Left ventricle myocardium superior (tissue), 1 donor: ENCODE data around the gene PLEKHG4. TPM values are rescaled to one million over a fixed set of nuclear protein-coding genes. Genes with fewer than 3 reads are reported as not detected.

Source experiments
- ATAC-seq: fragments of 200-7000 bp; cut with Tn5 transposase; one replicate; pipeline ENCODE4 v1.9.1; 2020; ENCODE audit warnings: mild to moderate bottlenecking, moderate library complexity
- DNase-seq: peaks from one replicate; pipeline ENCODE4 v3.0.0-alpha.2; 2020
- intact Hi-C: fragments of 100-400 bp; cut with micrococcal nuclease; formaldehyde crosslinking; loops from one replicate; pipeline ENCODE4 v1.11.0; 2022
- total RNA-seq: library from RNA; stranded (reverse); fragmentation: NEBNext Ultra II Directional; extraction: Animal tissue kit (Norgen Biotek cat#: 25700); gene quantifications from one replicate; pipeline ENCODE4 v1.2.1, GENCODE V29; 2021
- donor health status: DM: no; HTN: yes; CAD: no; lungs with severe emphysema.

PLEKHG4 gene
- total RNA-seq, 1 donor from 2014 or later, result 1.5 TPM

DNA sequence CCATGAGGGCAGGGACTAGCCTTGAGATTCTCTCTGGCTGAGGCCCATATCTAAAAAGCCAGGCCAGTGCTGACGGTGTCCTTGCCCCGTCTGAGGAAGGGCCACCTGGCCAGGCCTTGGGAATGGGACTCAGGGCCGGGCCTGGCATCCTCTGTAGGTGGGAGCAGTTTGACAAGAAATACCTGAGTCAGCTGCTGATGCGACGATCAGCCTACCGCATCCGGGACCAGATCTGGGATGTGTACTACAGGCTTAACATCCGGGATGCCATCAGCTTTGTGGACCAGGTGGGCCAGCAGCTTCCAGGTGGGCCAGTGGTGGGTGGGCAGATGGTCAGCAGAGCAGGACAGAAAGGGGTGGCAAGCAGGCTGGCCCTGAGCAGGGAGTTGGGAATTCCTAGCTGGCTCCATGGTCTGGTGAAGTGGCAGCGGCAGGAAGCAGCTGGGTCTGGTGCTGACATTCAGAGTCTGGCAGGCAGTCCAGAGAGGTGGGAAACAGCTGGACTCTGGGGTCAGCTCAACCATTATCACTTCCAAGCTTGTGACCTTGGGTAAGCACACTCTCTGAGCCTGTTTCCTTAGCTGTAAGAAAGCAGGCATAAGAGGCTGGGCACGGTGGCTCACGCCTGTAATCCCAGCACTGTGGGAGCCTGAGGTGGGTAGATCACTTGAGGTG is 21.0 kb upstream of the PLEKHG4 start:
- DNase-seq, result no peak
- ATAC-seq, result no peak
- intact Hi-C loops, result no loop called here

DNA sequence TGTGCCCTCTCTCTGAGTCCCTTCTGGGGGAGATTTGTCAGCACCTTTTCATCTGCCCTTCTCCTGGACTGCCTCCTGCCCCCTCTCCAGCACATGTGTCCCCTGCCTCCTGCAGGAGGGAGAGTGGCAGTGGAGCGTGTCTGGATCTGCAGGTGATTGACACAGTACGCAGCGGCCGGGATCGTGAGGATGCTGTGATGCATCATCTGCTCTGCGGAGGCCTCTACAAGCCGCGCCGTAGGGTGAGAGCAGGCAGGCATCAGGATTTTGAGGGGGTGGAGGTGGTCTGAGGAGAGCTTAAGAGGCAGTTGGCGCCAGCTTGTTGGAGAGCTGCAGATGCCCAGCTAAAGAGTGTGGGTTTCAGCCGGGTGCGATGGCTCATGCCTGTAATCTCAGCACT is 19.6 kb upstream of the PLEKHG4 start:
- DNase-seq (no peak), ATAC-seq (no peak)
- intact Hi-C loops, result no loop called here

DNA sequence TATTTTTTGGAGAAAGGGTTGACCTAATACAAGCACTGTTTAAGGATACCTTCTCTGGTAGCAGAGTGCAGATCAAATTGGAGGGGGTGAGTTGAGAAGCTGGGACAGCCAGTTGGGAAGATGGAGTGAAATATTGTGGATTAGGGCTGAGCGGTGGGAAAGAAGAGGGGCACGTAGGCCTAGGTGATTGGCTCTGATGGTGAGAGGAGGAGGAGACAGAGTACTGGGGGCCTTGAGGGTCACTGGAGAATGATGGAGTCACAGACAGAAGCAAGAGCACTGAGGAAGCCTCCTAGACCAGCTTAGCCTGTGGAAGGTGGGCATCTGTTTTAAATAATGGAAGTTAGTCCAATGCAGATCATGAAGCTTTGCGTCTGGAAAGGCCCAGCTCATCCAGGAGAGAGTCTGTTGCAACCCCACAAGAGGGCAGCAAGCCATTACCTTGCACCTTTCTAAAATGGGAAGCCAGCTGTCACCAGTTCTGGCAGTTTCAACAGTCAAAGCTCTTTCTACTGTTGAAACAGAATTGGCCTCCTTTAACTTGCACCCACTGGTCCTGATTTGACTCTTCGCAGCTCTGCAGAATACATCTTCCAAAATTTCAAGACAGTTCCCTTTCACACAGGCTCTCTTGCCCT is 18.8 kb upstream of the PLEKHG4 start:
- intact Hi-C loops, result no loop called here
- ATAC-seq, result peak; percentile 85
- DNase-seq, result no peak

DNA sequence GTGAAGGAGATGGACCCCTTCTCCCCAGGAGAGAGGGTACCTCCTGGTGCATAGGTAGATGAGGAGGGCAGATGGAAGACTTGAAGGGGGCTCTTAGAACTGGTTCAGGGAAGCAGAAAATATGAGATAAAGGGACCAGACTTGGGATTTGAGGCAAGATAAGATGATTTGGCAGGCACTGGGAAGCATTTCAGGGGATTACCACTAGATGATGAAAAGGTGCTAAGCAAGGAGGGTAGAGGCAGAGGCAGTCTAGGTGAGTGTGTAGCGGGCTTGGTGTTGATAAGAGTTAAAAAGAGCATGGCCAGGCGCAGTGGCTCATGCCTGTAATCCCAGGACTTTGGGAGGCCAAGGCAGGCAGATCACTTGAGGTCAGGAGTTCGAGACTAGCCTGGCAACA is 16.1 kb upstream of the PLEKHG4 start:
- intact Hi-C loops, result no loop called here
- ATAC-seq, result no peak
- DNase-seq, result no peak

DNA sequence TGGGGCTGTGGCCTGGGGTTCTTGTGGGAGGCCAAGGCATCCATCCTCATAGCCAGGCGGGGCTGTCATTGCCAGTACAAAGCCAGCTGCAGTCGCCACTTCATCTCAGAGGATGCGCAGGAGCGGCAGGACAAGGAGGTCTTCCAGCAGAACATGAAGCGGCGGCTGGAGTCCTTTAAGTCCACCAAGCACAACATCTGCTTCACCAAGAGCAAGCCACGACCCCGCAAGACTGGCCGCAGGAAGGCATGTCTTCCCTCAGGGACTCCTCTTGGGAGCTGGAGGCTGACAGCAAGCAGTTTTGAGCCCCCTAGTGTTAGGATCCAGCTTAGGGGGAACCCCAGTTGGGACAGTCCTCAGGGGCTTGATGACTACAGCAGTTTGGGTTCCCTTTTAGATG is 15.1 kb upstream of the PLEKHG4 start:
- ATAC-seq, result no peak
- no peak for DNase-seq
- intact Hi-C loops, result no loop called here

DNA sequence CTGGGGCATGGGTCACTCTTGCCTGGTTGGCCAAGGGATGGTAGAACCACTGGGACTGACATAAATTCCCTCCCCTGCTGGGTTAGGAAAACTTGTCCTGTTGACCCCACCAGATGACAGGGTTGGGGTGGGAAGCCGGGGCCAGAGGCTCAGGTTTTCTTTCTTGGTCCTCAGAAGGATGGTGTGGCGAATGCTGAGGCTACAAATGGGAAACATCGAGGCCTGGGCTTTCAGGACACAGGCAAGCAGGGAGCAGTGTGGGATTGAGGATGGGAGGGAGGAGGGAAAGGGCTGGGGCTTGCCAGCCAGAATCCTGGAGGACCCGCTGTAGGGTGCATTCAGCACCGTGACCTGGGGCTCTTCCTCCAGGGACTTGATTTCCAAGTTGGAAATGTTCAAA is 14.5 kb upstream of the PLEKHG4 start:
- intact Hi-C loops, result no loop called here
- DNase-seq (no peak), ATAC-seq (no peak)

DNA sequence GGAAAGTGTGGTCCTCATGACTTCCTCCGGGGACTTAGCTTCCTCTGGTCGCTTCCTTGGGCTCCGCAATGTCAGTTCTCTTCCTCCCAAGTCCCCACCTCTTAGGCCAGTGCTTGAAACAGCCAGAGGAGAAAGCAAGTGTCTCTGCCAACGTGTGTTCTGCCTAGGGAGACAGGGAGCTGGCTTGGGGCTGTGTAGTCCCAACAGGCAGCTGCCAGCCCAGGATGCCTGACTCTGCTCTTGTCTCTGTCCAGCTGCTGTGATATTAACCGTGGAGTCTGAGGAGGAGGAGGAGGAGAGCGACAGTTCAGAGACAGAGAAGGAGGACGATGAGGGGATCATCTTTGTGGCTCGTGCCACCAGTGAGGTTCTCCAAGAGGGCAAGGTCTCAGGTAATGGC is 13.5 kb upstream of the PLEKHG4 start:
- intact Hi-C loops, result no loop called here
- DNase-seq (no peak), ATAC-seq (no peak)

DNA sequence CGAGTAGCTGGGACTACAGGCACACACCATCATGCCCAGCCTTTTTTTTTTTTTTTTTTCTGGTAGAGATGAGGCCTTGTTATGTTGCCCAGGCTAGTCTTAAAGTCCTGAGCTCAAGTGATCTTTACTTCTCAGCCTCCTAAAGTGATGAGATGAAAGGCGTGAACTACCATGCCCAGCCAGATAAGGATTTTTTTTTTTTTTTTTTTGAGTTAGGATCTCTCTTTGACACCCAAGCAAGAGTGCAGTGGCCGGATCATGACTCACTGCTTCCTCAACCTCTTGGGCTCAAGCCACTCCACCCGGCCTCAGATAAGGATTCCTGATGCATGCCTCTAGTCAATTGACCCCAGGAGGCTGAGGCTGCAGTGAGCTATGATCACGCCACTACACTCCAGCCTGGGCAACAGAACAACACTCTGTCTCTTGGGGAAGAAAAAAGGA is 11.2 kb upstream of the PLEKHG4 start:
- intact Hi-C loops, result no loop called here
- peak; percentile 58 for DNase-seq

DNA sequence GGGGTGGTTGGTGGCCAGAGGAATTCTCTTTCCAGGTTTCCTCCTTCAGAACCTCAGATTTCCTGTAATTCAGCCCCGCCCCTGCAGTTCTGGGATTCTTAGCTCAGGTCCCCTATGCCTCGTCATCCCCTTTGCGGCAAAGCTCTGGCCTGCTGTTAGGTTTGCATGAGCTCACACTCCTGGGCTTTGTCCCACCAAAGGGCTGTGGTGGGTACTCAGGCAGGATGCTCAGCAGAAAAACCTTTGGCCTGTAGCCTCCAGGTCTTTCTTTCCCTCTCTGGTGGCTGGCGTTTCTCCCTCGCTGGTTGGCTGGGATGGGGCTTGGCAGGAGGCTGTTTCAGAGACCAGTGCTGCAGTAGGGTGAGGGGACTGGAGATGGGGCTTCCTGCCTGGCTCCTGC is 9.6 kb upstream of the PLEKHG4 start:
- ATAC-seq (no peak), DNase-seq (no peak)
- intact Hi-C loops, result no loop called here

More for the DNA sequence above, 11.2 kb upstream of the PLEKHG4 start:
- peak; percentile 85 for ATAC-seq

DNA sequence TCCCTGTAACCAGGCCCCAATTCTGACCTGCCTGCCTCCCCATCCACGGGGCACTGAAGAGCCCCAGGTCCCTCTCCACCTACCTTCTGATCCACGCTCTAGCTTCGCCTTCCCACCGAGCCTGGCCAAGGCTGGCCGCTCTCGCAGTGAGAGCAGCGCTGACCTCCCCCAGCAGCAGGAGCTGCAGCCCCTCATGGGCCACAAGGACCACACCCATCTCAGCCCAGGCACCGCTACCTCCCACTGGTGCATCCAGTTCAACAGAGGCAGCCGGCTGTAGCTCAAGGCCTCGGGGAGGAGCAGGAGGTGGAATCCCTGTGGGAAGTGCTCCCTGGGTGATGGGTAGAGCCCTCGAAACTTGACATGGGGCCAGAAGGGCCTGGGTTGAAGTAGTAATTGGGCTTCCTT is 8.4 kb upstream of the PLEKHG4 start:
- DNase-seq (no peak), ATAC-seq (no peak)
- intact Hi-C loops, result no loop called here

DNA sequence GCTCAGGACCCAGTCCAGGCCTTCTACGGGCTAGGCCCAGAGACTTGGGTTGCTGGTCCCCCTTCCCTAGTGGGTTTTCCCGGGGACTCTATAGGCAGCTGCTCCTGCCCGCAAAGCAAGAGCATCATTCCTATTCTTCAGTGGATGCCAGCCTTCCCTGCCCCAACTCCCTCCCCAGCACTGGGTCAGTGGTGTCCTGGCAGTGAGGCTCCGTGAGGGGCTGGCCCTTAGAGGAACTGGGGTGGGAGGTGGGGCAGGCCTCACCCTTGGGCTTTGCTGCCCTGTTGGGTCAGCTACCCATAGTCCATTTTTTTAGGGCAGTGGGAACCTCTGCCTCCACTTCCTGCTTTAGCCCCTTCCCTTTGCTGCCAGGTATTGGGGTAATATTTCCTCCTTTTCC is 7.9 kb upstream of the PLEKHG4 start:
- intact Hi-C loops, result no loop called here
- ATAC-seq, result no peak
- no peak for DNase-seq

DNA sequence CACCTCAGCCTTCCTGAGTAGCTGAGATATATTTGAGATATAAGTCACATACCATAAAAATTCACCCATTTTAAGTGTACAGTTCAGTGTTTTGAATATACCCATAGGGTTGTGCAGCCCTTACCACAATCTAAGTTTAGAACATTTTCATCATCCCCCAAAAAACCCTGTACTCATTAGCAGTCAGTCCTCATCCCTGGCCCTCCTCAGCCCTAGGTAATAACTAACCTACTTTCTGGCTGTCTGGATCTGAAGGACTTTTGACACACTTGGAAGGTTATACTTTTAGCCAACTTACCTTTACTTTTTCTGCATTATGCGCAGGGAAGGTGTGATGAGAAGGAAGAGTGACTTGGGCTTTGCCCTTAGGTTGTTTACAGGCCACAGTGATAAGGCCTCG is 4.0 kb upstream of the PLEKHG4 start:
- DNase-seq, result no peak
- intact Hi-C loops, result no loop called here
- no peak for ATAC-seq

DNA sequence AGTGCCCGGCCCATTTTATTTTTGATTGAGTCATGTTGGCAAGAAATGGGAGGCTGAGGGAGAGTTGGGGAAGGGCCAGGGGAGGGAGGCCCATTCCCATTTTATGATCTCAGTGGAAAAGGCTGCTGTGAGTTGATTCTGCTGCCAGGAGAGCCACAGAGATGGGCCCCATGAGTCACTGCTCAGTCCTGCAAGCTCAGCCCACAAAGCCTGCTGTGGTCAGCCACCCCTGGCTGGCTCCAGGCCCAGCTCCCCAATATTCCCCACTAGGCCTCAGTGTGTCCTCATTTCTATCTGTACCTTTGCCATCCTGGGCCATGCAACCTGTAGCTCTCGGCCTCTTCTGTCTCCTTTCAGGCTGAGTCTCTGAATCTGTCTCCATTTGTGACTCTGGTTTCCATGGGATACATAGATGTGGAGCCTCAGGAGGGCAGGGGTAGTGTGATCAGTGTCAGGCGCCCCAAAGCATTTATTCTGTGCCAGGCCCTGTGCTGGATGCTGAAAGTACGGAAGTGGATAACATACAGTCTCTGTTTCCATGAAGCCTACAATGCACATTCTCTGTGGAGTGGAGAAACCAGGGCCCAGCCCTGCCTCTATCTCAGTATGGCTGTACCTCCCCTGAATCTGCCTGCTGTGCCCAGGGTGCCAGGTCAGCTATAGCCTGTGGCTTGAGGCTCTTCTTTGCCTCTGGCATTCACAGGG is 1.9 kb upstream of the PLEKHG4 start:
- ATAC-seq (peak; percentile 18), DNase-seq (no peak)

DNA sequence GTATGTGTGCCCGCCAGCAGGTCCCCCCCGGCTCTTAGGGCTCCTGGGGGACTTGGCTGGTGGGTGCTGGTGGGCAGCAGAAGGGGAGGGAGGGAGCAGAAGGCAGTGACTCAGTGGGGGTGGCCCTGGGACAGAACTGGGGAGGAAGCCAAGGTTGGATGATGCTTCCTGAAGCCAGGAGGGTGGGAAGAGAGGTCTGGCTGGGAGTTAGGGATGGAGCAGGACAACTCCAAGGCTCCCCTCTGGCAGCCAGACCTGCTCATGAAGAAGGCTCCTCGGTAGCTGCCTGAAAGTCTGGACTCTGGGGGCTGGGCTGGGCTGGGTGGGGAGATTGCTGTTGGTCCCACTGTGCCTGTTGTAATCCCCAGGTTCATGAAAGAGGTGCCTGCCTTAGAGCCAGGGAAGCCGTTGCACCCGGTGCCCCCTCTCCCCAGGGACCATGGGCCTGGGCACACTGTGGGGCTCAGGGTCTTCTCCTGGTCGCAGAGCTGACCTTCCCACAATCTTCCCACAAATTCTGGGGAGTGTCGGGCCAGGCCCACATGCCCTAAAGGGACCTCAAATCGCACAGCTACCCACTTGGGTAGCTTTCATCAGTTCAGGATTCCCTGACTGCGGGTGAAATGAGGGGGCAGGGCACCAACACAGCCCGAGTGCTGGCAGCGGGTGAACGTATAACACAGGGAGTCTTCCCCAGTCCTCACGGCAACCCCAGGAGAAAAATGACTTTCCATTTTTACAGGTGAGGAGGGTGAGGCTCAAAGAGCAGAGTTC is 1.1 kb upstream of the PLEKHG4 start:
- ATAC-seq (peak; percentile 9), DNase-seq (no peak)
- intact Hi-C loops, result no loop called here

More for the DNA sequence above, 1.9 kb upstream of the PLEKHG4 start:
- intact Hi-C loops, result no loop called here

DNA sequence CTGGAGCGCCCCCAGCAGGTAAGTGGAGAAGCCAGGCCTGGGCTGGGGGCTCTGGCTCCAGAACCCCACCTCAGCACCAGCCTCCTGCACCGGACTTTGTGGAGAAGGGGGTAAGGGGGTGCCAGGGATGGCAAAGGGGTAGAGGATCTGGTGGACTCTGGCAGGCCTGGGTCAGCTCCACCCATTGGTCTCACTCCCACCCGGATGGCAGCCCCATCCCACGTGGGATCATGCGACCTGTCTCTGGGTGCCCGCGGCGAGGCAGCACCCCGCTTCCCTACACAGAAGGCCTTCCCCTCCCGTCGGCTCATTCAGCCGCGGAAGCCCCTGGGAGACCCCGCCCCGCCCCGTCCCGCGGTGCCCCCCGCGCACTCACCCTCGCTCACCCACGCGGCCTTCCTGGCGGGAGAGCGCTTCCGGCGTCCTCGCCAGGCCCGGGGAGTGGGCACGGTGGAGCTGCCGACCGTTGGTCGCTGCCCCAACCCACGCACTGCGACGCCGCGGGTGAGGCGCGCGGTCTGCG is 498 bp upstream of the PLEKHG4 start:
- peak; percentile 12 for ATAC-seq
- peak; percentile 28 for DNase-seq
- intact Hi-C loops, result no loop called here

DNA sequence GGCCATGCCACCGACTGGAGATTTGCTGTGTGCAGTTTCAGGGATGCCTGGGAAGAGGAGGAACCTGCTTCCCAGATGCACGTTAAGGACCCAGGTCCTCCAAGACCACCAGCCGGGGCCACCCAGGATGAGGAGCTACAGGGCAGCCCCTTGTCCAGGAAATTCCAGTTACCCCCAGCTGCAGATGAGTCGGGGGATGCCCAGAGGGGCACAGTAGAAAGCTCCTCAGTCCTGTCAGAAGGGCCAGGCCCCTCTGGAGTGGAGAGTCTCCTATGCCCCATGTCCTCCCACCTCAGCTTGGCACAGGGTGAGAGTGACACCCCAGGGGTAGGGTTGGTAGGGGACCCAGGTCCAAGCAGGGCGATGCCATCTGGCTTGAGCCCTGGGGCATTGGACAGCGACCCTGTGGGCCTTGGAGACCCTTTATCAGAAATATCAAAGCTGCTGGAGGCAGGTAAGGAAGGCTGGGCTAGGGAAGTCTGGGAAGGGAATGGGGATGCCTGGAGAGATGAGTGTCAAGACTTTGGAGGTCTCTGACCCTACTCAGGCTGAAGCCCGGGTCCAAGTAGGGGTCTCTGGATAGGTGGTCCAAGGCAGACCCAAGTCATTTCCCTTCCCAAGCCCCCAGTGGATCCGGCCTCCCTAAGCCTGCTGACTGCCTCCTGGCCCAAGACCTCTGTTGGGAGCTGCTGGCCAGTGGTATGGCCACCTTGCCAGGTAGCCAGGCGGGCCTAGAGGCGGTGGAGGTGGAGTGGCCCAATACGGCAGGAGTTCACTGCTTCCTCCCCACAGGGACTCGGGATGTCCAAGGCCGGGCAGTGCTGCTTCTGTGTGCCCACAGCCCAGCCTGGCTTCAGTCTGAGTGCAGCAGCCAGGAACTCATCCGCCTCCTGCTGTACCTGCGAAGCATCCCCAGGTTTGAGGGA is 1.0 kb downstream of the PLEKHG4 start:
- DNase-seq (no peak), ATAC-seq (no peak)
- intact Hi-C loops, result no loop called here

DNA sequence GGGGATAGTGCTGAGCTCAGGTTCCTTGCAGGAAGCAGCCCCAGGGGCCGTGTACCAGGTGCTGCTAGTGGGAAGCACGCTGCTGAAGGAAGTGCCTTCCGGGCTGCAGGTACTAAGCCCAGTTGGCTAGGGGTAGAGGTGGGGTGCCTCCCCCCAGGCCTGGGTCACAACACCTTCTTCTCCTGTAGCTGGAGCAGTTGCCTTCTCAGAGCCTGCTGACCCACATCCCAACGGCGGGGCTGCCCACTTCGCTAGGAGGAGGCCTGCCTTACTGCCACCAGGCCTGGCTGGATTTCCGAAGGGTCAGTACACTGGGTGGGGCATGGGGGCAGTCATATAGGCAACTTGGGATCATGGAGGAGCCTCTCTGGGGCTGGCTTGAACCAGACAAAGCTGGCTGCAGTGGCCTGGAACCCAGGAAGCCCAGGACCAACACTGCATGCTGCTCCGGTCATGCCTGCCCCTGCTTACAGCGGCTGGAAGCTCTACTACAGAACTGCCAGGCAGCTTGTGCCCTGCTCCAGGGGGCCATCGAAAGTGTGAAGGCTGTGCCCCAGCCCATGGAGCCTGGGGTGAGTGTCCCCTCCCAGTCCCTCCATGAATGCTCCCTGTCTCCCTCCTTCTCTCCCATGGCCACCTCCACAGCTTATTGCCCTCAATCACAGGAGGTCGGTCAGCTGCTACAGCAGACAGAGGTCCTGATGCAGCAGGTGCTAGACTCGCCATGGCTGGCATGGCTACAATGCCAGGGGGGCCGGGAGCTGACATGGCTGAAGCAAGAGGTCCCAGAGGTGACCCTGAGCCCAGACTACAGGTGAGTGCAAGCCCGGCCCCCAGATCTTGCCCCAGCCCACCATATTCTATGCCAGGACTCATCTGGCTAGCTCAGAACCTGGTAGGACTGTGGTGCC is 2.5 kb downstream of the PLEKHG4 start:
- ATAC-seq, result no peak
- intact Hi-C loops, result no loop called here
- no peak for DNase-seq

DNA sequence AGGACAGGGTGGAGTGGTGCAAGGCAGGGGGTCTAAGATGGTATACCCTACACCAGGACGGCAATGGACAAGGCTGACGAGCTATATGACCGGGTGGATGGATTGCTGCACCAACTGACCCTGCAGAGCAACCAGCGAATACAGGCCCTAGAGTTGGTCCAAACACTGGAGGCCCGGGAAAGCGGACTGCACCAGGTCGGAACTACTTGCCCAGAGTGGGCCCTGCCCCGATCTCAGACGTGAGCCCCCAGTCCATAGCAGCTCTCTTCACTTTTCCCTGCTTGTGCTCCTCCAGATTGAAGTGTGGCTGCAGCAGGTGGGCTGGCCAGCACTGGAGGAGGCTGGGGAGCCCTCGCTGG is 3.1 kb downstream of the PLEKHG4 start:
- DNase-seq (no peak), ATAC-seq (no peak)
- intact Hi-C loops, result no loop called here
